ENCODE results near the gene POP7.
"Not testable (repeated sequence)": the region's sequence is repeated elsewhere in the genome, so short reads cannot be mapped to it uniquely, and the experiment has no call there.

- not testable (repeated sequence) for TF ChIP-seq CTCF (conservative IDR thresholded peaks at IDR 0.05; ENCODE audit: low read length); EZH2phosphoT487 (IDR thresholded peaks at IDR 0.05; ENCODE audit: borderline replicate concordance)
These were observed 11.2 kb downstream of the POP7 start for GRCh38 chr7:100717073-100717472.

Data from Loucy (cell line).